Stimulated activated CD4-positive, alpha-beta T cell treated with anti-CD3 and anti-CD28 coated beads, TNF-alpha, amount 100 ng/mL, for 4 hours (primary cell): ENCODE measurements around the gene STBD1.
"Not testable (repeated sequence)": the region's sequence is repeated elsewhere in the genome, so short reads cannot be mapped to it uniquely, and the experiment has no call there.

ENCODE experiments used
- DNase-seq, 3 experiments: peaks; one replicate each; pipeline ENCODE4 v3.0.0-alpha.2; 2020; ENCODE audit warnings: low read depth in 3 of 3

The STBD1 gene

DNA sequence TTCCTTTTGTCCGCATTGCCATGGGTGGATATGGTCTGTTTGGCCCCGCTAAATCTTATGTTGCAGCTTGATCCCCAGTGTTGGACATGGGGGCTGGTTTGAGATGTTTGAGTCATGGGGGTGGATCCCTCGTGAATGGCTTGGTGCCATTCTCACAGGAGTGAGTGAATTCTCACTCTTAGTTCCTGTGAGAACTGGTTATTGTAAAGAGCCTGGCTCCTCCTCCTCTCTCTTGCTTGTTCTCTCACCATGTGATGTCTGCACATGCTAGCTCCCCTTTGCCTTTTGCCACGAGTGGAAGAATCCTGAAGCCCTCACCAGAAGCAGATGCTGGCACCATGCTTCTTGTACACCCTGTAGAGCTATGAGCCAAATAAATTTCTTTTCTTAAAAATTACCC, 22.6 kb upstream of the STBD1 start:
- no peak for DNase-seq

DNA sequence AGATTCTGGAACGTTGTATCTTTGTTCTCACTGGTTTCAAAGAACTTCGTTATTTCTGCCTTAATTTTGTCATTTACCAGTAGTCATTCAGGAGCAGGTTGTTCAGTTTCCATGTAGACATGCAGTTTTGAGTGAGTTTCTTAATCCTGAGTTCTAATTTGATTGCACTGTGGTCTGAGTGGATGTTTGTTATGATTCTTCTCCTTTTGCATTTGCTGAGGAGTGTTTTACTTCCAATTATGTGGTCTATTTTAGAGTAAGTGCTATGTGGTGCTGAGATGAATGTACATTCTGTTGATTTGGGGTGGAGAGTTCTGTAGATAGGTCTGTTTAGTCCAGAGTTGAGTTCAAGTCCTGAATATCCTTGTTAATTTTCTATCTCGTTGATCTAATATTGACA, 18.7 kb upstream of the STBD1 start:
- not testable (repeated sequence) for DNase-seq

DNA sequence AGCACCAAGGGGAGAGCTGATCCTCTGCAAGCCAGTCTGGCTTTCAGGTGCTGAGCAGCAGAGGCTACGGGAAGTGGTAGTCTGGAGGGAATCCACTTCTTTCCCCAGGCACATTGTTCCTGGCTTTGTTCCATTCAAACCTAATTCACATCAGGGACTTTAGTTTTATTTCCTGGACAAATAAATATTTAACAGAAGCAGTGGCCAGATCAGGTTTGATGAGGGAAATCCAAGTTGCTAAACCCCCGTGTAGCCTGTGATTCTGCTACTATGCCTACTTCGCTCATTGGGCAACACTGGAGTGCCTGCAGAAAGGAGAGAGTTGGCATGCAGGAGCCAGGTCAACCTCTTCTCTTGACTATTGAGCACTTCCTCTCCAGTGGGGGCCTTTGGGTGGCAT, 13.8 kb upstream of the STBD1 start:
- DNase-seq, result no peak

DNA sequence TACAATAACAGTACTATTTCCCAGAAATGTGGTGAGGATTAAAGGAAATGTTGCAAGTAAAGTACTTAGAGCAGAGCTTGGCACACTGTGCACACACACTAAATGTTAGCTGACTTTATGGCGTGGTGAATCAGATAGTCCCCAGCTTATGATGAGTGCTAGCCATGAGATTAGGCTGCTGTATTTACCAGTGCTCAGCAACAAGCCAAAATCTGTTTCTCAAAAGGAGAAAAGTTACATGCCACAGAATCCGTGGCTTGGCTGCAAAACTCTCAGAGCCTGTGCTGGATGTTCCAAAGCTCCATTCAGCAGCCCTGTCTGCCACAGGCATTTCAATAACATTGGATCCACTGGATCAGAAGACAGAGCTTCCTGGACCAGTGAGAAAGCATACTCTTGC, 12.8 kb upstream of the STBD1 start:
- DNase-seq, result no peak

DNA sequence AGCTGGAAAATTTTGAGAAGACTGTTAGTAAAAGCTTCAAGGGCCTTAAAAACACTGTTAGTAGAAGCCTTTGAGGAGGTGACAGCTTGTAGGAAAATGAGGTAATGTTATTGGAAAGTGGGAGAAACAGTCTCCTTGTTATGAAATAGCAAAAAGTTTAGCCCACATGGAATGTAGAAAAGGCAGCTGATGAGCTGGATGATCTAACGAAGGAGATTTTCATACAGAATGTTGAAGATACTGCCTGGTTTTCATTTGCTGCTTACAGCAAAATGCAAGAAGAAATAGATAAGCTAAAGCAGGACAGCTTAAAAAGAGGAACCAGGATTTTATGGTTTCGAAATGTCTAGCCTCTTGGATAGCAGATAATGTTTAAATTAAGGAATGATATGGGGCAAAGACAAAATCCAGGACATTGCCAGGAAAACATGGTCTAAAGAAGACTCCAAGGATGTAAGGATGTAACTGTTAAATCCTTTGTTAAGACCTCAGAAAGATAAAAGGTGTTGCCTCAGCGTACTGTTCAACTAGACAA, 10.2 kb upstream of the STBD1 start:
- no peak for DNase-seq

DNA sequence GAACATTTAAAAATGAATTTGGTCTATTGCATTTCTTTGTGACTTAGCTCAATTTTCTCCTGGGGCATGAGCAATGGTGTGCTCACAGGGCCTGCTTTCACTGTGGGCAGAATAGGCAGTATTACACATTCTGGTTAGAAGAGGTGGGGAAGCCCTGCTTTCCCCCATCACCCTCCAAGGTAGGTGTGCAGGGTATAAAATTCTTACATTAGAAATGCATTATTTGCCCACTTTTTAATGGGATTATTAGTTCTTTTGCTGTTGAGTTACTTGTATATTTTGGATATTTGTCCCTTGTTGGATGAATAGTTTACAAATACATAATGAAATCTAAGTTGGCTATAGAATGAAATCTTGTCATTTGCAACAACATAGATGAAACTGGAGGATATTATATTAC, 8.3 kb upstream of the STBD1 start:
- no peak for DNase-seq

DNA sequence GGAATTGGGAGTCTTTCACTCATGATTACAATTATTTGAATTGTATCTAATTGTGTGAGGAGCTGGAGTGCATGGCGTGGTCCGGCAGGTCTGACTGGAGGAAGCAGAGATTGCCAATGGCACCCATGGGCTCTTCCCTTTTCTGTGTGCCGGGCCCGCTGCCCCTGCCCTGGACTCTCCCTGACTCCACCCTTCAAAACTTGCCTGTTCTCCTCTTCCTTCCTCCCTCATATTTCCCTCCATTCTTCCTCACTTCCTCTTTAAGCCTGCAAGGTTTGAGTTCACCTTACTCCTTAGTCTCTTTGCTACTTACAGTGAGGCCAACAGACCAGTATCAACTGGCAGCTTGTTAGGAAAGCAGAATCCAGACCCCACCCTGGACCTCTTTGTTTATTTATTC, 6.5 kb upstream of the STBD1 start:
- no peak for DNase-seq

DNA sequence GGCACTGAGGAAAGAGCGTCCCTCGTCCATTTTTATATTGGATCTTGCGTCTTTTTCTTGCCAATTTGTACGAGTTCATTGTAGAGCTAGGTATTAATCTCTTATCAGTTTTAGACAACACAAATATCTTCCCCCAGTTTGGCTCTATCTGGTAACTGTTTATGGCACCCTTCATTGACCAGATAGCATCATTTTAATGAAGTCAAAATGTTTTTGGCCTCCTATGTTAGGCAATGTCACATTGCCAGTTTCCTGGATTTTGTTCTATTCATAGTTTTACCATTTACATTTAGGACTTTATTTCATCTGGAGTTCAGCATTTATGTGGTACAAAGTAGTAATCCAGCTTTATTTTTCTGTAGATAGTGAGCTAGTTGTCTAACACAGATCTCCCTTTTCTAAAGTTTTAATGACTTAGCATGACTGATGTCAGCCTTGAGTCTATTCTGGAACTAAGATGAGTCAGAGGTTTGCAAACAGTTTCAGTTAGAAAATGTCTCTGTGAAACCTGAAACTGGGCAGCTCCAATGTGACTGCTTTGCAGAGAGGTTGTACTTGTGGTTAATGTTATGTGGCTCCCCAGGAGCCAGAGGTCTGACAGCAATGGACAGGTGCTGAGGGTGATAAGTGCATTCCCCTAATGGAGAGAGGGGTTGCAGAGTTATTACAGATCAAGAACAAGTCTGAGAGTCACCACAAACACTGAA, 5.3 kb upstream of the STBD1 start:
- DNase-seq, result no peak

DNA sequence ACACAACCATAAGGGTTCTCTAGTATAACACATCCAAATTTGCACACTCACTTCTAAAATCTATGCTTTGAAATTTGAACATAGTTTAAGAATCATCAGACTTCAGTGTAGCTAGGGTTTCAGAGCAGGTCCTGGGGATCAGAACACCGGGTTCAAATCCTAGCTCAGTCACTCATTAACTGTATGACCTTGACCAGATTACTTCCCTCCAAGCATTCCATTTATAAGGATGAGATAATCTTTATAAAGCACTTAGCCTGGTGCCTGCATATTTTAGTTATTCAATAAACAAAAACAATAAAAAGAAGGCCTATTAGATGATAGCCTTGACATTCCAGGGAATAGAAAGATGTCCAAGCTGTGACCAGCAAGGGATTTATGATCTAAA, 4.8 kb upstream of the STBD1 start:
- DNase-seq, result no peak

DNA sequence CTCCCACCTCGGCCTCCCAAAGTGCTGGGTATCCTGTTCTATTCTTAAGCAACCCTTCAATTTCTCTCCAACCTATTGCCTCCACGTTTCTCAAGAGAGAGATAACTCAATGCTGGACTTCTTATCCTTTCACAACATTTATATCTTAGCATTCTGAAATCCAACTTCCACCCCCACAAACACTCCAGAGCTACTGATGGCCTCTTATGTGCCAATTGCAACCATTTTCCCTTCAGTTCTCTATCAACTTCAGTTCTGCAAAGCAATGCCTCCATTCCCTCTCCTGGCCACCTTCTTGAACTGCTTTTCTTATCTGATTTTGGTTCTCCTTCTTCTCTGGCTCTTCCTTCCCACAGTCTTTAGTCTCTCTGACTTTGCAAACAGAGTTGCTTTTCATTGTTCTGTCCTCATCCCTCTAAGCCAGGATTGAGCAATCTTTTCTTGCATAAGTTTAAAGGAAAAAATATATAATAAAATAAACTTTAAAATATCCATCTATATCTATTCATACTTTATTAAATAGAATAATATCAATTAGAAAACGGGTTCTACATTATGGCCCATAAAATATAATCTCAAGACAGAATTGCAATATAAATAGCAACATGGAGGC, 3.6 kb upstream of the STBD1 start:
- no peak for DNase-seq

DNA sequence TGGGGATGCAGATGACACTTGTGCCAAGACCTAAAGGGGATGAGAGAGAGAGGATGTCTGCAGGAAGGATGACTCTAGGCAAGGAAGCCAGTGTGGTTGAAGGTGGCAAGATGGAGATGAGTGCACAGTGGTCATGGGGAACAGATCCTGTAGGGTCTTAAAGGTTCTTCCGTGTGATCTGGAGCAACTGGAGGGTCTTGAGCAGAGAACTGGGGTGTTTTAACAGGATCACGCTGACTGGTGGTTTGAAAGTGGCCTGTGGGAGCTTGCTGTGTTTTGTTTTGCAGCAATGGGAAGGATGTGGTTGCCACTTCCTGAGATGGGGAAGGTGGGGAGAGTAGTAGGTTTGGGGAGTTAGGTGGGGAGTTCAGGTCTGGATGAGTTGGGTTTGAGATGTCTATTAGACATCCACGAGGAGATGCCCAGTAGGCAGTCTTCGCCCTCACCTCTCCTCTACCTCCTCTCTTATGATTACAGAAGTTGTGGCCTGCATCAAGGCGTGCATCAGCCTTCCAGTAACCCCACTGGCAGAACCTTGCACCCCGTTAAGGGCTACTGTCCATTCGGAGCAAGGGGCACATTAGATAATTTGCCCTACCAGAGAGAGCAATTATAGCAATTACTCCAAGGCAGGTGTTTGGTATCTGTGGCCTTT, 1.4 kb upstream of the STBD1 start:
- no peak for DNase-seq

DNA sequence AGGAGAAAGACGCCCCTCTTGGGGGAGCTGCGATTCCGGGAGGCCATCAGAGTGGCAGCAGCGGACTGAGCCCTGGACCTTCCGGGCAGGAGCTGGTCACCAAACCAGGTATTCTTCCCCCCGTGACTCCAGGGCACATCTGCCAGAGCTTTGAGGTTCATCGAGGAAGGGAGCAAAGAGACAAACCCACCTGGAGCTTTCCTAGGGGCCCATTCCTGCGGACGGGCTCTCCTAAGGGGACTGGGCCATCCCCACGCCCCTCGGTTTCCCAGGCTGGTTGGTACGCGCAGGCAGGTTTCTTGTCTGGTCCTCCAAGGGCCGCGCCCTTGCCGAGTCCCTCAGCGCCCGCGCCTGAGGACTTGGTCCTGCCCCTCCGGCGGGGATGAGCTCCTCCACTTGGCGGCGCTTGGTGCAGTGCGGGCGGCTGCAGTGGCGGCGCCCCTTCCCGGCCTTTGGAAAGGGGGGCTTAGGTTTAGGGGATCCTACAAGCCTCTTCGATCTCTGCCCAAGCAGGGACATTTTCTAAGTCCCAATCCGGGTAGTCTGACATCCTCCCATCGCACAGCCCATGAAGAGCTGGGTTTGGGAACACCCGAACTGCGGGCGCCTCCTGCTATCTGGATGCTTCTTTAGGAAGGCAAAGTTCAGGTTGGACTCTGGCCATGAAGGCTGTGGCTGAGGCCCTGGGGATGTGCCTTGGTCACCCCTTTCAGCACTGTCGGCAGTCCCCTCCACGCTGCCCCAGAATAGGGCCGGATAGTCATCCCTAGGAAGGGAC, 538 bp downstream of the STBD1 start:
- no peak for DNase-seq

DNA sequence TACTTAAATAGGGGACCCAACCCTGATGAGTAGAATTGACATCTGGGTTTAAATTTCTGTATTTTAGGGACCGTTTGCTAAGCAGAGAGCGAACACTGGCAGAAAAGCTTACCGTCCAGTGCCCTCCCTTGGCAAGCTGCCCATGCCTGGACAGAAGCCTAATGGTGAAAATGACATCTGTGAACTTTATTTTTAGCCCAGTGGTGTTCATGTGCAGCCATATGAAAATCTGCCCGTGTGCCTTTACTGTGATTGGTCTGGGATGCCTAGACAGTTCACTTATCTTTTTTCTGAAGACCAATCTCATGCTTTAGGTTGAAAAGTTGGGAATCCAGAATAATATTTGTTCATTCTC, 1.1 kb downstream of the STBD1 start:
- DNase-seq, result no peak

DNA sequence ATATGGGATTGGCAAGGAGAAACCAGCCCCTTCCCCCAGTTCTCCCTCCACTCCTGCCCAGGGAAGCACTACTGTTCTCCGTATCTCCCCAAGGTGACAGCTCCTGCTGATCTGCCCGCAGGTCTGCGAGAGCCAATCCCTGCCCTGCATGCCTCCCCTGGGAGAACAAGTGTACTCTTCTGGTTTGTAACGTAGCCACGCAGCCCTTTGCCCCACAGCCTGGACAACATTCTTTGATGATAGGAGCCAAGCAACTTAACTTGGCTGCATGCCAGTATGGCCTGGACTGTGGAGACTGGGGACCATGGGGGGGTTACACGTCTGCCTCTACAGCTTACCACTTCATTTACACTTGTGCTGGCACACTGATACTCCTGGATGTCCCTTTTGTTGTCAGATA, 2.0 kb downstream of the STBD1 start:
- DNase-seq, result no peak

DNA sequence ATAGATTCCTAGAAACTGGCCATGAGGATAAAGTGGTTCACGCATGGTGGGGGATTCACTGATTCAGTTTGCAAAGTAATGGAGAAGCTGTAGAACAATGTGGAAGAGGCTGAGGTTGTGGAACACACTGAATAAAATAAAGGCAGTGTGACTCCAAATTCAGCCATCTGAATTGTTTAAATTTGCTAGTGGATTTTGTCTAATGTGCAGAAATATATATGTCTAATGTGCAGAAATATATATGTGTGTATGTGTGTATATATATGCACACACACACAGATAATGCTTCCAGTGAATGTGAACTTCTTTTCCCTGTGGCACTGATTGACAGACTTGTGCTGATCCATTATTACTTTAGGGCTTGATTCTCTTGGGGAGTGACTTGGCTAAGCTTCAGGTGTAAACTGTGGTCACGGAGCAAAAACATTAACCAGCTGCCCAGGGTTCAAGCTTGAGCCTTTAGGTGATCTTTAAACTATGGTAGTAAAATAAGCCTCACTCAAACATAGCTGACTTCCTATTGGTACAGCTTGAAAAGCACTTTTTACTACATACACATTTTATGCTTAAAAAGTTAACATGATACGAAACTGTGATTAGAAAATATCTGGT, 3.5 kb downstream of the STBD1 start:
- DNase-seq, result no peak

DNA sequence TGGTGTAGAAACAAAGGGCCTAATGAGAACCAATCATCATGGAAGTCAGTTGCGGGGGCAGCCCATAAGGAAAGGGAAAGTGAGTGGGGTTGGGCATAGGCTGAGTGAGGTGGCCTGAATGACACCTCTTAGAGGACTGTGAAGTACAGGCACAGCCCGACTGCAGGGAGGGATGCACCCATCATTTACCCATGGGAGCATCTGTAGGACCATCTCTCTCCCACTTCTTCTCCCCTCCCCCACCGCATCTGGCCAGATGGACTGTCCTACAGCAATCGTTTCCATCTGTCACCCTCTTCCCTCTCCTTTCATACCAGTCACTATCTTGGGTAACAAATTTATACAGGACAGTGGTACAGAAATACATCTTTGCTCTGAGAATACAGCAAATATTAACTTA, 4.2 kb downstream of the STBD1 start:
- DNase-seq, result no peak

DNA sequence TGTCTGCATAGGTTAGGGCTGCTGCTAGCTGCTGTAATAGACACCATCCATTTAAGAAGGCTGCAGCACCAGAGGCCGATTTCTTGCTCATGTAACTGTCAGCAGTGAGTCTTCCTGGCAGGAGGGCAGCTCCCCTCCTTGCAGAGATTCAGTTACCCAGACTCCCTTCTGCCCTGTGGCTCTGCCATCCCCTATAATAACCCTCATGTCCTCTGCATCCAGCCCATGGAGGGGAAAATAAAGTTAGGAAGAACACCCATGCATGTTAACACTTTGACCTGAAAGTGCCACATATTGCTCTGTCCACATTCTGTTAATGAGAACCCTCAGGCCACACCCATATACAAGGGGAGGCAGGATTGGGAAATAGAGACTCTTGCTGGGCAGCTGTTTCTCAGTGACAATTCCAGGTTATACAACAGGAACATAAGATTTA, 5.4 kb downstream of the STBD1 start:
- no peak for DNase-seq

DNA sequence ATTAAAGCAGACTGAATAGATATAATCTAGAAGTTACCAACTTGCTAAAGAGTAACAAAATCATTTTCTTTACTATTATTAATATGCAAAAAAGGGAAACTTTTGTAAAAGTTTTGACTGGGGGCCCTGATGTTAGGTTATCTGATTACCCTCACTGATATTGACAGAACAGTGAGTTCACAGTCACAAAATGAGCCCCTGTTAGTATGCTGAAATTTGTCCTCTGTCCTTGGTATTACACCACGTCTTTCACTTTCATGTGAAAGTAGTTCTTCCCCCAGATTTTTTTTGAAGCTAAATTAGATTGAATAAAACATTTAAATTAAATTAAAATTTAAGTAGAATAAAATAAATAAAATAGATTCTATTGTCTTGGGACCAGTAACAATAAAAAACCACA, 5.9 kb downstream of the STBD1 start:
- no peak for DNase-seq

DNA sequence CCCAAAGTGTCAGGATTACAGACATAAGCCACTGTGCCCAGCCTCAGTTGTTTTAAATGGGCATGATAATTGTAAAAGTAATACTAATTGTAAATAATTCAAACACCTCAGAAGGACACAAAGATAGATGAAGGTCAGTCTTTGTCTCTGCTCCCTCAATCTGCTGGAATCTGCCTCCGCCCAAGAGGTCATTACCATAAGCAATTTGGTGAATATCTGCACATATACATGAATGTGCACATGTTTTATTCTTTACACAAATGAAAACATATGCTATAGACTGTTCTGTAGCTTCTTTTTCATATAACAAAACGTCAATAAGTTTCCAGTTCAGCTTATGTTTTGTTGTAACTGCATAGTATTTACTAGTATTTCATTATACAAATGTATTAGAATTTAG, 7.0 kb downstream of the STBD1 start:
- no peak for DNase-seq

DNA sequence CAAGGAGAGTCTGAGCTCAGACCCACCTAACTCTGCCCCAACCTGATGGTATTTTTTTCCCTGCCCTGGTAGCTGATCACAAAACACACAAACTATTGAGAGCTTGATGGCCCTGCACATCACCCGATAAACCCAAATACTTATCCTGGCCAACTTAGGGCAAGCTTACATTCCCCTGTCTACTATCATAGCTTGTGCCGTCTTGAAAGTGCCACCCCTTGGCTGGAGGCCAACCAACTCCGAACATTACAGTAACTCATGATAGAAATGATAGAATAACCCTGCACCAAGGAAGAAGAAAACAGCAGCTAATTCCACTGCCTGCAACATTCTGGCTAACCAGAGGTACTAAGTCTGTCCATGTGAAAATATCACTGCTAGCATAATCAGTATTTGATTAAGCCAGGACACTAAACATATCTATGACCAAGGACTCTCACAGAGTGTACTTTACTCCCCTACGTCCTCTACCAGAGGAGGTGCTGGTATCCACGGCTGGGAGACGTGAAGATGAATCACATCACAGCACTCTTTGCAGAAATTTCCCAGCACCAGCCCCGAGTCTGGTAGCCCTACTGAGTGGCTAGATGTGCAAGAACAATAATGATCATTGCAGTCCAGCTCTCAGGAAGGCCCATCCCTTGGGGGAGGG, 8.9 kb downstream of the STBD1 start:
- no peak for DNase-seq

DNA sequence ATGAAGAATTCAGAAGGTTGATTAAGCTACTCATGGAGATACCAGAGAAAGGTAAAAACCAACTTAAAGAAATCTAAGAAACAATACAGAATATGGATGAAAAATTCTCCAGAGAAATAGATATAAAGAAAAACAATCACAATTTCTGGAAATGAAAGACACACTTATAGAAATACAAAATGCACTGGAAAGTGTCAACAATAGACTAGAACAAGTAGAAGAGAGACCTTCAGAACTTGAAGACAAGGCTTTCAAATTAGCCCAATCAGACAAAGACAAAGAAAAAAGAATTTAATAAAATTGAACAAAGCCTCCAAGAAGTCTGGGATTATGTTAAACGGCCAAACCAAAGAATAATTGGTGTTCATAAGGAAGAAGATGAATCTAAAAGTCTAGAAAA, 9.6 kb downstream of the STBD1 start:
- no peak for DNase-seq

DNA sequence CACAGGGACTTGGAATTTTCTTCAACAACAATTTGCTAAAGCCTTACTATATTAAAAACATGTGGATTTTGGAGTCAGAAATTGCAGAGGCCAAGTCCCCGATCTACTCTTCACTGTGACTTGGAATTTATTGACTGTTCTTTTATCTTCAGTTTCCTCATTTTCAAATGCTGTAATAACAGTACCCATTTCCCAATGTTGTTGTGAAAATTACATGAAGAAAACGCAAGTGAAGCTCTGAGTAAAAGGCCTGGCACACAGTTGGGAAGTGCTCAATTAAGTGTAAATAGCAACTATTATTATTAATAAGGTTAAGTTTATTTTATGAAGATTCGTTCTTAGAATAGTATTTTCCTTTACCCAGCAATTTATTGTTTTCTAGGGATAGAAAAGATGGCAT, 15.7 kb downstream of the STBD1 start:
- no peak for DNase-seq
